Uterus (tissue), 2 donors: Measurements from ENCODE around the gene CRELD1.

Source experiments
- POLR2A ChIP-seq, 2 donors: fragments of 450-650 bp; IDR thresholded peaks; one replicate each; pipeline ENCODE4 v1.6.1; 2016; ENCODE audit warnings: antibody characterized with exemption in 2 of 2, mild to moderate bottlenecking in 1 of 2, moderate library complexity in 1 of 2
- TF ChIP-seq, protein P1 (sequence below), 4 experiments: fragments of 200-600 bp in 2 of 4; fragments of 450-650 bp in 2 of 4; sonication (generic) in 2 of 4; IDR thresholded peaks; one replicate each; pipeline ENCODE4 v1.5.1; 2016 to 2019; ENCODE audit warnings: antibody characterized with exemption in 4 of 4, mild to moderate bottlenecking in 2 of 4, moderate library complexity in 1 of 4

DNA sequence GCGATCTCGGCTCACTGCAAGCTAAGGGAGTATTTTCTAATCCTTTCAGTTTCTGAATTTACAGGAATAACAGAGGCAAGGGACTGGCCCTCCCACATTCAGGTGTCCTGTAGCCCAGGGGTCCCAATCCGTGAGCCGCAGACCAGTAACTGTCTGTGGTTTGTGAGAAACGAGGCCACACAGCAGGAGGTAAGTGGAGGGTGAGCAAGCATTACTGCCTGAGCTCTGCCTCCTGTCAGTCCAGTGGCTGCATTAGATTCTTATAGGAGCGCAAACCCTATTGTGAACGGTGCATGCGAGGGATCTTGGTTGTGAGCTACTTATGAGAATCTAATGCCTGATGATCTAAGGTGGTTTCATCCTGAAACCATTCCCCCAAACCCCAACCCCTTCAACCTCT lies 21.8 kb upstream of the CRELD1 start:
- TF ChIP-seq, protein P1, sequence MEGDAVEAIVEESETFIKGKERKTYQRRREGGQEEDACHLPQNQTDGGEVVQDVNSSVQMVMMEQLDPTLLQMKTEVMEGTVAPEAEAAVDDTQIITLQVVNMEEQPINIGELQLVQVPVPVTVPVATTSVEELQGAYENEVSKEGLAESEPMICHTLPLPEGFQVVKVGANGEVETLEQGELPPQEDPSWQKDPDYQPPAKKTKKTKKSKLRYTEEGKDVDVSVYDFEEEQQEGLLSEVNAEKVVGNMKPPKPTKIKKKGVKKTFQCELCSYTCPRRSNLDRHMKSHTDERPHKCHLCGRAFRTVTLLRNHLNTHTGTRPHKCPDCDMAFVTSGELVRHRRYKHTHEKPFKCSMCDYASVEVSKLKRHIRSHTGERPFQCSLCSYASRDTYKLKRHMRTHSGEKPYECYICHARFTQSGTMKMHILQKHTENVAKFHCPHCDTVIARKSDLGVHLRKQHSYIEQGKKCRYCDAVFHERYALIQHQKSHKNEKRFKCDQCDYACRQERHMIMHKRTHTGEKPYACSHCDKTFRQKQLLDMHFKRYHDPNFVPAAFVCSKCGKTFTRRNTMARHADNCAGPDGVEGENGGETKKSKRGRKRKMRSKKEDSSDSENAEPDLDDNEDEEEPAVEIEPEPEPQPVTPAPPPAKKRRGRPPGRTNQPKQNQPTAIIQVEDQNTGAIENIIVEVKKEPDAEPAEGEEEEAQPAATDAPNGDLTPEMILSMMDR (IDR thresholded peaks at IDR 0.05) = no peak
- no peak for TF ChIP-seq POLR2A (IDR thresholded peaks at IDR 0.05)
